Pulmonary artery endothelial cell (primary cell): ENCODE data around the gene BMS1. TPM values are rescaled to one million over a fixed set of nuclear protein-coding genes. Genes with fewer than 3 reads are reported as not detected.
"Not testable (repeated sequence)": the region's sequence is repeated elsewhere in the genome, so short reads cannot be mapped to it uniquely, and the experiment has no call there.

ENCODE experiments used
- DNase-seq: peaks from one replicate; pipeline ENCODE4 v3.0.0-alpha.2; 2011; ENCODE audit warnings: low read depth, low spot score
- total RNA-seq: library from RNA; depleted of rRNA; stranded (reverse); fragments of >200 nt; gene quantifications from 2 replicates; pipeline ENCODE4 v1.2.3, GENCODE V29; 2014

Gene BMS1
- total RNA-seq, 1 donor from 2014 or later, result 28.7 TPM

DNA sequence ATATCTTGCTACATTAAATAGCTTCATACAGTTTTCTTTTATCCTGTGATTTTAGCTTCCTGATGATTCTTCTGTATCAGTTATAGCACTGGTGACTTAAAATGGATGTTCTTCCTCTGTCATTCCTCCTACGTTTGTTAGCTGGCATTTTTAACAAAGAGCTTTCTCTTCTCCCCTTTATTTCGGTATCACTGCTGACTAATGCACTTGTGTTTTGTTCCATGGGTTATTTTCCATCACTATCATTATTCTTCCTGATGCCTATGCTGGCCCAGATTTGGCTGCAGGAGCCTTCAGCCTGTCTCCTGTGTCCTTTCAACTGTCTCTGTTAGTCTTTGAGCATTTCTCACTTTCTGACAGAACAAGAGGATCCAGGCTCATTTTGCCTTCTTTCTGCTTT is 13.1 kb downstream of the BMS1 start:
- no peak for DNase-seq

GRCh38 chr10:42801135-42801534 is 18.5 kb downstream of the BMS1 start:
- no peak for DNase-seq

DNA sequence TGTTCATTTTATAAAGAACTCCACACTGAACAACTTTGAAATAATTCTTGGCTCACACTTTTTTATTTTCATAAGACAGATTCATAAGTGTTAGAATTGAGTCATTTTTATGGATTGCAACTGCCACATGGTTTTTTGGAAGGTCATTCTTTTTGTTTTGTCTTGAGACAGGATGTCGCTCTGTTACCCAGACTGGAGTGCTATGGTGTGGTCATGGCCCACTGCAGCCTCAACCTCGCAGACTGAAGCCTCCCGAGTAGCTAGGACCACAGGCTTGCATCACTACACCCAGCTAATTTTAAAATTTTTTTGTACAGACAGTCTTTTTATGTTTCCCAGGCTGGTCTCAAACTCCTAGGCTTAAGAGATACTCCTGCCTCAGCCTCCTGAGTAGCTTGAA is 20.3 kb downstream of the BMS1 start:
- DNase-seq, result no peak

DNA sequence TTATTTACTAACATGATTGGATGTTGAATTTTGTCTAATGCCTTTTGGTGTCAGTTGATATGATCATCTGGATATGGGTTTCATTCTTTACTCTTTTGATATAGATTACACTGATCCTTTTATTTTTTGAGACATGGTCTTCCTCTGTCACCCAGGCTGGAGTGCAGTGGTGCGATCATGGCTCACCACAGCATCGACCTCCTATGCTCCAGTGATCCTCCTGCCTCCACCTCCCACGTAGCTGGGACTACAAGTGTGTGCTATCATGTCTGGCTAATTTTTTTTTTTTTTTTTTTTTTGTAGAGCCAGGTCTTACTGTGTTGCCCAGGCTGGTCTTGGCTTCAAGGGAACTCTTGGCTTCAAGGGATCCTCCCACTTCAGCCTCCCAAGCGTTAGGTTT is 27.1 kb downstream of the BMS1 start:
- DNase-seq, result no peak

DNA sequence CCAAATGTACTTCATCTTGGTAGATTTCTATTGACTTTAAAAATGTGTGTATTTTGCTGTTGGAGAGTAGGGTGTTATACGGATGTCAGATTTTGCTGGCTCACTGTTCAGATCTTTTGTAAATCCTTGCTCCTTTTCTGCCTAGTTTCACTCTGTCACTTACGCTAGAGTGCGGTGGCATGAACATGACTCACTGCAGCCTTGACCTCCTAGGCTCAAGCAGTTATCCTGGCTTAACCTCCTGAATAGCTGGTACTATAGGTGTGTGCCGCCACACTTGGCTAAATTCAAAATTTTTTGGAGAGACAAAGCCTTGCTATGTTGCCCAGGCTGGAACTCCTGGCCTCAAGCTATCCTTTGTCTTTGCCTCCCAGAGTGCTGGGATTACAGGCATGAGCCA is 29.4 kb downstream of the BMS1 start:
- DNase-seq, result no peak

DNA sequence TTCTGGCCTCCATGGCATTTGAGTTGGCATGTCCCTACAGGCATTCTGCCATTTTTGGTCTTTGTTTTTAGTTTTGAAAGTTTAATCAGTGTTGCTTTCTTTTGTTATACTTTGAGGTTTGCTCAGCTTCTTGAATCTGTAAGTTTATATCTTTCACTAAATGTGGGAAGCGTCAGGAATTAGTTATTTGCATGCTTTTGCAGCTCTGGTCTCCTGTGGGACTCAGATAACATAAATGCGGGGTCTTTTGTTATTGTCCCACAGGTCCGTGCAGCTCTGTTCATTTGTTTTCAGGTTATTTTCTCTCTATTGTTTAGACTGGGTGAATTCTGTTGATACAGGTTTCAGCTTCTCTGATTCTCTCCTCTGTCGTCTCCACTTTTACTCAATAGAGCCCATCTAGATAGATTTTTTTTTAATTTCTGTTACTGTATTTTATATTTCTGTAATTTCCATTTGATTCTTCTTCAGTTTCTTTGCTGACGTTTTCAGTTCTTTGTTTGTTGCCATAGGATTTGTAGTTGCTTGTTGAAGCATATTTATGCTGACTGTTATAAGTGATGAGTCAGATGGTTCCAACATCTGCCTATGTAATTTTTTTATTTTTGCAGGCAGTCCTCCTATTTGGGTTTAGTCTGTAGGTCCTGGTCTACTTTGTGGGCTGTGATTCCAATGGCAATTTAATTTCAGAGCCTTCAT is 31.5 kb downstream of the BMS1 start:
- DNase-seq, result not testable (repeated sequence)

DNA sequence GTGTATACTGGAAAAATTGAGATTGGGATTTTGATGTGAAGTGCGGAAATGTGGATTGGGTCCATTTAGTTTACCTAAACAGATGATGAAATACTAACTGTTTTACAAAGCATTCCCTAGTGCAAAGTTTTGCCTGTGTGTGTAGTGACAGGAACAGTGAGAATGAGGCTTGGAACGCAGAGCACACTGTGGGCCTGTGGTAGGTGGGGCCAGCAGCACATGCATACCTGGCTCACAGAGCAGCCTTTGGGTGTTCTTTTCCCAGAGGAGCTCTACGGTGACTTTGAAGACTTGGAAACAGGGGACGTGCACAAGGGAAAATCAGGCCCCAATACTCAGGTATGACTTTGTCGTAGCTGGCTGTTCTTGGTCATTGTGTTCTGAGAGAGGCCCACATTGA is 33.7 kb downstream of the BMS1 start:
- DNase-seq, result not testable (repeated sequence)

- DNase-seq, result no peak
Observed at GRCh38 chr10:42816912-42817311, 34.3 kb downstream of the BMS1 start.

DNA sequence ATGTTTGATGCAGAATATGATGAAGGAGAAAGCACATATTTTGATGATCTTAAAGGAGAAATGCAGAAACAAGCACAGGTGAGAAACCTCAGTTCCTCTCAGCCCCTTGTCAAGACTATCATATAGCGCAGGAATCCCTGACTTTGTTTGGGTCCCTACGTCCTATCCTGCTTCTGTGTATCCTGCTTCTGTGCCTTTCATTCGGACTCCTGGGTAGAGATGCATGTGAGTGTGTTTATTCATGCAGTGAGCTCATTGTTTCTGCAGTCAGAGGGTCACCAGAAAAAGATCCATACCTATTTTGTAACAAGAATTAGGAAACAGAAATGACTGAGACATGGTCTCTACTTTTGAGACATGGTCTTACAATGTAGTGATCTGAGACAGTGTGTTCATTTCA is 34.8 kb downstream of the BMS1 start:
- not testable (repeated sequence) for DNase-seq

- not testable (repeated sequence) for DNase-seq
Observed at GRCh38 chr10:42826759-42827158, 44.2 kb downstream of the BMS1 start.

GRCh38 chr10:42827201-42827600 is 44.6 kb downstream of the BMS1 start:
- no peak for DNase-seq

GRCh38 chr10:42828391-42828790 is 45.8 kb downstream of the BMS1 start:
- not testable (repeated sequence) for DNase-seq

- no peak for DNase-seq
Observed at GRCh38 chr10:42830237-42830636, 47.6 kb downstream of the BMS1 start.

GRCh38 chr10:42836096-42836495 is 53.5 kb downstream of the BMS1 start:
- DNase-seq, result no peak

DNA sequence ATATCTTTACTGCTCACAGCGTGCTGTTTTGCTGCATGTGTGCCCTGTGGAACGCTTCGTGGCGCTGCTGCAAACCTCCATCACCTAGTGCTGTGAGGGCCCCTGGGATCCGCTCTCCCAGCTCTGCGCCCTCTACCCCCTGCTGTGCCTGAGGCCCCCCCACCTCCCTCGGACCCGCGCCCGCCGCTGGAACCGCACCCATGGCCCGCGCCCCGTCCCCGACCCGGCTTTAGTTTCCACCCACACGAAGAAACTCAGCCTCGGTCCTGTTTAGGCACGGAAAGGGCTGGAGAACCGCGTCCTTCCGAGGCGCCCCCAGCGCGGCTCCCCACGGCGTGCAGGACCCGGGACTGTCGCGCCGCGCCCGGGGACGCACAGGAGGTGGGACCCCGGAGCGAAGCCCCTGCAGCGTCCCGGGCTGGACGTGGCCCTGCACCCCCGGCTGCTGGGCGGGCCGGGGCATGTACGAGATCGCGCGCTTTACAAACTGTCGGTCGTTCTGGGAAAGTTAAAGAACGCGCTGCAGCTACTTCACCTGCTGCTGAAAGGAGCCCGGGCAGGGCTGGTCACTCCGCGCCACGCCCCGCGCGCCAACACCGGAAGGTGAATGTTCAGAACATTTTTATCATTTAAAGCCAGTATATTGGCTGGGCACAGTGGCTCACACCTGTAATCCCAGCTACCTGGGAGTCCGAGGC is 54.3 kb downstream of the BMS1 start:
- no peak for DNase-seq

- DNase-seq, result not testable (repeated sequence)
Observed at GRCh38 chr10:42844810-42845209, 62.2 kb downstream of the BMS1 start.

- DNase-seq, result not testable (repeated sequence)
Observed at GRCh38 chr10:42847261-42847660, 64.7 kb downstream of the BMS1 start.

DNA sequence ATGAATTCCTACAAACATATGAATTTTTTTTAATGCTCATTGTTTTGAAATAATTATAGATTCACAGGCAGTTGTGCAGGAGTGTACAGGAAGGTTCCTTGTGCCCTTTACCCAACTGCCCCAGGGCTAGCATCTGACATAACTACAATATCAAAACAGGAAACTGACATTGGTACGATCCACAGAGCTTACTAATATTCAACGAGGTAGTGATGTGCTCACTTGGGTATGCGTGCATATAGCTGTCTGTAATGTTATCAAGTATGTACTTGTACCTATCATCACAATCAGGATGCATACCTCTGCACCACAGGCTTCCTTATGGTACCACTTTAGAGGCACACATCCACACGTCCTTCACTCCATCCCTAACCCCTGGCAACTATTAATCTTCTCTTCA is 68.3 kb downstream of the BMS1 start:
- DNase-seq, result peak; percentile 46

- no peak for DNase-seq
Observed at GRCh38 chr10:42859256-42859655, 76.7 kb downstream of the BMS1 start.

DNA sequence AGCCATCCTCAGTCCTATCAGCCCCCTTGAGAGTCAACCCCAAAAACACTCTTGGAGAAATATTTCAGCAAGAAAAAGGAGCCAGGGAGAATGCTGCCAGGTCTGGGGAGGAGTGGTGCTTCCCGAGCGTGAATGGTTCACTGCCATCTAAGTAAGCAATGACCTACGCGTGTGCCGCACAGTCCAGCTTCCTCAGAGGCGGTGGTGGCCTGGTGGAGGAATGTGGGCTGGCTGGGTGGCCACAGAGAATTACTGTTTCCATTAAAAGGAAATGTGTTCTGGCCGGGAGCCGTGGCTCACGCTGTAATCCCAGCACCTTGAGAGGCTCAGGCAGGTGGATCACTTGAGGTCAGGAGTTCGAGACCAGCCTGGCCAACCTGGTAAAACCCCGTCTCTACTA is 77.4 kb downstream of the BMS1 start:
- DNase-seq, result not testable (repeated sequence)

GRCh38 chr10:42862801-42863200 is 80.2 kb downstream of the BMS1 start:
- DNase-seq, result not testable (repeated sequence)

- no peak for DNase-seq
Observed at GRCh38 chr10:42864575-42864974, 82.0 kb downstream of the BMS1 start.

- DNase-seq, result no peak
Observed at GRCh38 chr10:42865716-42866114, 83.1 kb downstream of the BMS1 start.
